HepG2 (cell line): Measurements from ENCODE around the gene NKD1. TPM values are rescaled to one million over a fixed set of nuclear protein-coding genes. Genes with fewer than 3 reads are reported as not detected.
A peak's percentile ranks its signal among the peaks of the same experiment; 100 is the strongest.

Experiments
- CENPX ChIP-seq: sonication (generic); formaldehyde crosslinking; IDR thresholded peaks from 2 replicates; pipeline ENCODE4 v1.9.0; 2021; ENCODE audit warnings: mild to moderate bottlenecking, missing genetic modification reagents, moderate library complexity
- ERF ChIP-seq: IDR thresholded peaks from 2 replicates; pipeline ENCODE4 v1.6.1; 2018; ENCODE audit warnings: missing biosample characterization, missing genetic modification reagents
- FOXA3 ChIP-seq: IDR thresholded peaks from 2 replicates; pipeline ENCODE4 v1.6.1; 2016; ENCODE audit warnings: missing genetic modification reagents, missing compliant biosample characterization
- HHEX ChIP-seq: IDR thresholded peaks from 2 replicates; pipeline ENCODE4 v1.6.1; 2016; ENCODE audit warnings: control low read depth
- HOXA5 ChIP-seq: sonication (generic); formaldehyde crosslinking; IDR thresholded peaks from 2 replicates; pipeline ENCODE4 v1.4.0; 2020; ENCODE audit warnings: missing genetic modification reagents
- SALL1 ChIP-seq: sonication (generic); formaldehyde crosslinking; IDR thresholded peaks from 2 replicates; pipeline ENCODE4 v1.8.0; 2022; ENCODE audit warnings: mild to moderate bottlenecking, missing genetic modification reagents
- TCF7 ChIP-seq: sonication (generic); IDR thresholded peaks from 2 replicates; pipeline ENCODE4 v1.6.1; 2016; ENCODE audit warnings: antibody characterized with exemption, low read depth
- ZNF350 ChIP-seq: sonication (generic); formaldehyde crosslinking; IDR thresholded peaks from 2 replicates; pipeline ENCODE4 v1.4.0; 2020; ENCODE audit warnings: mild to moderate bottlenecking, low read depth, missing genetic modification reagents, borderline replicate concordance
- ZNF747 ChIP-seq: sonication (generic); formaldehyde crosslinking; IDR thresholded peaks from 2 replicates; pipeline ENCODE4 v1.8.1; 2023; ENCODE audit warnings: missing genetic modification reagents, mild to moderate bottlenecking, borderline replicate concordance
- polyA plus RNA-seq, 8 experiments: library from polyadenylated mRNA; depleted of rRNA in 3 of 8; stranded (reverse) in 7 of 8; unstranded in 1 of 8; fragments of >200 nt; fragmentation: Illumina TruSeq in 4 of 8; extraction: Trizol in 4 of 8; gene quantifications; 2 replicates each; pipeline versions ENCODE4 v1.2.1 to v1.2.3, GENCODE V29; 2011 to 2016; ENCODE audit warnings: low read depth in 4 of 8, missing spikeins in 1 of 8, mixed read lengths in 1 of 8; ENCODE audit not compliant: insufficient read depth in 1 of 8
- total RNA-seq, 5 experiments: library from RNA; depleted of rRNA; stranded (reverse); fragments of >200 nt; fragmentation: Illumina TruSeq; extraction: Trizol; gene quantifications; 2 replicates each; pipeline ENCODE4 v1.2.3, GENCODE V29; 2016; ENCODE audit warnings: low read depth in 1 of 5
- TF ChIP-seq, protein P1 (sequence below): sonication (generic); formaldehyde crosslinking; IDR thresholded peaks from 2 replicates; pipeline ENCODE4 v1.4.0; 2020; ENCODE audit warnings: missing genetic modification reagents, mild to moderate bottlenecking, borderline replicate concordance

NKD1 gene
- total and polyA plus RNA-seq, 2 of the 13 experiments (the other 11 are each of a cell fraction or from before 2014, with no cell fraction given), result 70.4 to 121 TPM

DNA sequence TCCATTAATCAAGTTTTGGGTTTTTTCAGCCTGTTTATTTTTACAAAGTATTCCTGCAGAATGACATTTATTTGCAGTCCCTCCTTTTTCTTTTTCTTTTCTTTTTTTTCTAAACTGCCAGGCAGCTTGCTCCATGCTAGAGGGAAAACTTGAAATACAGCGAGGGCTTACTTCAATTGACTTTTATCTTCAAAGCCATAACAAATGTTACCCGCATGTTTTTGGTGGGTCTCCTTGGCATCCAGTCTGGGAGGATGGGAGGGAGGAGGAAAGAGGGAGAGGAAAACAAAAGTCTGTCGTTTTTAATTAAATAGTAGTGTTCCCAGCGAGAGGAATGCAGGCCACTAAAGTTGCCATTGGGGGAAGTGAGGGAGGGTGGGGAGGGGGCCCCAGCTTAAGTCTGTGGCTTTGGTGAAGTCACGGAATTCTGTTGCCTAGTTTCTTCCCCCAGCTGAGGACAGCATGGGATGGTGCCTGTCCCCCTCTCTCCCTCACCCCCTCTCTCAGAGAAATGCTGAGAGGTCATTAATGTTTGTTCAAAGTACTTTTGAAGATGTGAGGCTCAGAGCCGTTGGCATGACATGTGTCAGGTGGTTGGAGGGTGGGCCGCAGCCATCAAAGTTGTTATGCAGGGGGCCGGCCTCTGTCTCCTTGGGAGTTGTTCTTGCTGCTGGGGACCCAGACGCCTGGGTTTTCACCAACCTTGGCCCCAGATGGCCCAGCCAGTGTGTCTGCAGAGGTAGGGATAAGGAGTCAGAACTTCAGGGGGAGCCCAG is 2.9 kb downstream of the NKD1 start (continued):
- no peak; the same call in 1 of the 2 replicates for TF ChIP-seq SALL1
- TF ChIP-seq HOXA5 (CRISPR knock-in tag), result no peak
- peak; percentile 77; the same call in 1 of the 2 replicates for TF ChIP-seq TCF7
- no peak for TF ChIP-seq CENPX (CRISPR knock-in tag)
- TF ChIP-seq, protein P1, sequence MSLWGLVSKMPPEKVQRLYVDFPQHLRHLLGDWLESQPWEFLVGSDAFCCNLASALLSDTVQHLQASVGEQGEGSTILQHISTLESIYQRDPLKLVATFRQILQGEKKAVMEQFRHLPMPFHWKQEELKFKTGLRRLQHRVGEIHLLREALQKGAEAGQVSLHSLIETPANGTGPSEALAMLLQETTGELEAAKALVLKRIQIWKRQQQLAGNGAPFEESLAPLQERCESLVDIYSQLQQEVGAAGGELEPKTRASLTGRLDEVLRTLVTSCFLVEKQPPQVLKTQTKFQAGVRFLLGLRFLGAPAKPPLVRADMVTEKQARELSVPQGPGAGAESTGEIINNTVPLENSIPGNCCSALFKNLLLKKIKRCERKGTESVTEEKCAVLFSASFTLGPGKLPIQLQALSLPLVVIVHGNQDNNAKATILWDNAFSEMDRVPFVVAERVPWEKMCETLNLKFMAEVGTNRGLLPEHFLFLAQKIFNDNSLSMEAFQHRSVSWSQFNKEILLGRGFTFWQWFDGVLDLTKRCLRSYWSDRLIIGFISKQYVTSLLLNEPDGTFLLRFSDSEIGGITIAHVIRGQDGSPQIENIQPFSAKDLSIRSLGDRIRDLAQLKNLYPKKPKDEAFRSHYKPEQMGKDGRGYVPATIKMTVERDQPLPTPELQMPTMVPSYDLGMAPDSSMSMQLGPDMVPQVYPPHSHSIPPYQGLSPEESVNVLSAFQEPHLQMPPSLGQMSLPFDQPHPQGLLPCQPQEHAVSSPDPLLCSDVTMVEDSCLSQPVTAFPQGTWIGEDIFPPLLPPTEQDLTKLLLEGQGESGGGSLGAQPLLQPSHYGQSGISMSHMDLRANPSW (CRISPR knock-in tag), result no peak
- TF ChIP-seq ZNF350 (CRISPR knock-in tag), result no peak
- 0 out of 2 replicates have a peak, but pooled peaks have one; percentile 14 for TF ChIP-seq ERF
- TF ChIP-seq FOXA3 (CRISPR knock-in tag), result 0 out of 2 replicates have a peak, but pooled peaks have one; percentile 16
- no peak for TF ChIP-seq ZNF747 (CRISPR knock-in tag)
- no peak for TF ChIP-seq HHEX (CRISPR knock-in tag)
